GM04504 (cell line): ENCODE results near the gene USP22.

ENCODE experiments used
- DNase-seq: peaks from one replicate; pipeline ENCODE4 v3.0.0-alpha.2; 2012; ENCODE audit warnings: low read depth

Gene USP22

GRCh38 chr17:21046216-21046615, 3.4 kb upstream of the USP22 start:
- DNase-seq = no peak

DNA sequence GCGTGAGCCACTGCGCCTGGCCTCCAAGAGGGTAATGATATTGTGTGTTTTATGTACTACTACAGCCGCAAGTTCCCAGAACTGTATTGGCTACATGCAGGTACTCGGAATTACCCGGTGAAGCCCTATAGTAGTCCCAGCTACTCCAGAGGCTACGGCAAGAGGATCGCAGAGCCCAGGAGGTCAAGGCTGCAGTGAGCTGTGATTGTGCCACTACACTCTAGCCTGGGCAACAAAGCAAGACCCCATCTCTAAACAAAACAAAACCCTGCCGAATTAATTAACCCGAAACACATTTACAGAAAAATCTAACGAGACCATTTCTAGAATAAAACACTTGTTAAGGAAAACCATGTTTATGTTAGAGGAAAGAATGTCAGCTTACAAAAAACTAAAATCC, 2.2 kb upstream of the USP22 start:
- DNase-seq = no peak

DNA sequence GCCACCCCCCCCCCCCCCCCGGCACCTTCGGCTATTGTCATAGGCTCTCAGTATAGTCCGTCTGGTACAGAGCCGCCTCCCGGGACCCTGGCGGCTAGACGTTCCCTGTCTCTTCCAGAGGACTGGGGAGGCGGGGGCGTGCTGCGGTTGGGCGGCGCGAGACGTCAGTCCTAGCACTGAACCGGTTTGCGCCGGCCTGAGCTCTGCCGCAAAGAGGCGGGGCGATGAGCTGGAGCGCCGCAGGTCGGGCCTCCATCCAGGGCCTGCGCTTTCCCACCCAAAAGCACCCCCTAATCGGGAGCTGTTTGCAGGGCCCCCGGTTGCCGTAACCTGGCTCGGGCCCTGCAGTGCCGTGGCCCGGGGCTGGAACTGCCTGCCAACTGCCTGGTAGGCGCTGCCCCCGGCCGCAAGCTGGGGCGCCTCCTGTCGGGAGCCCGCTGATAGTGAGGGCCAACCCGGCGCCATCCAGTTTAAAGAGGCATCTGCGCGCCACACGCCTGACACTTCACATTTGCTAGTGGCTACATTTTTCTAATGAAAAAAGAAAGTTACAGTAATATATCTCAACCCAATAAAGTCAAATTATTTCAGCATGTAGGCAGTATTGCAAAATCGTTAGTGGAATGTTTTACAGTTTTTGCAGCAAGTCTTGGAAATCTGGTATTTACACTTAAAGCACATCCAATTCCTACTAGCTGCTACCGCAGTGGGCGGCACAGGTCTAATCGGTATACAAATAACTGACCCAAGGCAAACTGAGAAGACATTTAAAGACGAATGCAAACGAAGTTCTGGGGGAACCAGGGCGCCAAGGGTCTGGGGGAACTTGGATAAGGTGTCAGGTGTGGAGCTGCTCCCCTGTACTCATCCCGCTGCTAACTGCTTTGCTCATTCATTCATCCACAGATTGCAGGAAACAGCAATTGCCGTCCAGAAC, 753 bp upstream of the USP22 start:
- peak; percentile 97 for DNase-seq

GRCh38 chr17:21041741-21042457, 912 bp downstream of the USP22 start:
- DNase-seq = peak; percentile 37

- DNase-seq = no peak
Observed at GRCh38 chr17:21039839-21040575, 2.8 kb downstream of the USP22 start.

GRCh38 chr17:21037117-21037803, 5.6 kb downstream of the USP22 start:
- DNase-seq = no peak

- DNase-seq = no peak
Observed at GRCh38 chr17:21036361-21036881, 6.4 kb downstream of the USP22 start.

DNA sequence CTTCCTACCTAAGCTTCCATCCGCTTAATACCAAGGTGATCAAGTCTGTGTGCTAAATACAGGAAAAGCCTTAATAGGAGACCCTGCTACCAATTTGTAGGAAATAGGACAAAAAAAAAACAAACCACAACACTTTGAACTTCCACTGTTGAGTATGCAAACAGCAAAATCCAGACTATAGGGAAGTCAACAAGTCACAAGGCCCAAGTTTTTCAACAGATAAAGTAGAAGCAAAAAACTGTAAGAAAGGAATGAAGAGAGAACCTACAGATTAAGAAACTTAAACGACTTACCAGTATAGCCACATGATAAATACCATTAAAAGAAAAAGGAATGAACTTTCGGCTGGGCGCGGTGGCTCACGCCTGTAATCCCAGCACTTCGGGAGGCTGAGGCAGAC, 7.4 kb downstream of the USP22 start:
- DNase-seq = no peak

GRCh38 chr17:21034340-21035235, 8.2 kb downstream of the USP22 start:
- DNase-seq = no peak

DNA sequence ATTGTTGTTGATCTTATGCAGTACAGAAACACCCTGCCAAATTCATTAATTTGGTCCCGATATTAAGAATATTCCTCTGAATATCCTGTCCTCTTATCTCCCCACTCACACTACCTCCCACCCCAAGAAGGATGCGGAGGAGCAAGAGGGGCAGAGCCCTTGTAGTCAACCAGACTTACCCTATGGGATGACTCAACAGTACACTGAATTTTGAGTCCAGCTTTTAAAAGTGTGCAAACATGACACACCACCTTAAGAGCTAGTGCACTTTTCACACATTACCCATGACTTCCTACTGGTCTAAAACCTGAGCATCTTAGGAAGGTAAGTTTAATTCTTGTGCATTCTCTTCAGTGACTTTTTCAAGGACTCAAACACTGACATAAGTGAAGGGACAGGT, 9.5 kb downstream of the USP22 start:
- DNase-seq = no peak

GRCh38 chr17:21031756-21032396, 10.9 kb downstream of the USP22 start:
- no peak for DNase-seq

- no peak for DNase-seq
Observed at GRCh38 chr17:21030375-21030774, 12.4 kb downstream of the USP22 start.

- DNase-seq = no peak
Observed at GRCh38 chr17:21029515-21029914, 13.3 kb downstream of the USP22 start.

DNA sequence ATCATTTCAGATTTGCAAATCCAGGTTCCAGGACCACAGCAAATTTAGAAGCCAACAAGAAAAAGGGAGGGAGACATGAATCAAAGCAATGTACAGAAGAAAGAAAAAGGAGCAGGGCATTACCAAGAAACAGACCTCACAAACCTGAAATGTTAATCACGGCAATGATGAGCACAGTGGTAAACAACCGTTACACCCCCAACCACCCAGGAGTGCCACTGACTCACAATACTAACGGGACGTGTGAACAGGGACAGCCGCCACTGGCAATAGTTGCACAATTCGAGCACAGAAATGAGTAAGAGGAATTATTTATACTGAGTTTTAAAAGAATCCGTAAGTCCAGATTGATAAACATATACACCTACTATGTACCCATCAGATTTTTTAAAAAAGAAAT, 13.8 kb downstream of the USP22 start:
- DNase-seq = peak; percentile 66

GRCh38 chr17:21028192-21028591, 14.6 kb downstream of the USP22 start:
- DNase-seq = no peak

DNA sequence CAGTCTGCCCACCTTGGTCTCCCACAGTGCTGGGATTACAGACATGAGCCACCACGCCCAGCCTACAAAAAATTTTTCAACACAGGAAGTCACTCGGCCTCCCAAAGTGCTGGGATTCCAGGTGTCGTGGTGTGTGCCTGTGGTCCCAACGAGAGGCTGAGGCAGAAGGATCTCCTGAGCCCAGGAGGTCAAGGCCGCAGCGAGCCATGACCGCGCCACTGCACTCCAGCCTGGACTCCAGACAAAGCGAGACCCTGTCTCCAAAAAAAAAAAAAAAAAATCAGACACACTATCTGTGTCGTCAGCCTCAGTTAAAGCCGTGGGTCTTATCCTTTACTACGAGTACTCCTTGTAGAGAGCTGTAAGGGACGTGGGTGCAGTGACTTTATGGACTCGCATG, 15.8 kb downstream of the USP22 start:
- no peak for DNase-seq

DNA sequence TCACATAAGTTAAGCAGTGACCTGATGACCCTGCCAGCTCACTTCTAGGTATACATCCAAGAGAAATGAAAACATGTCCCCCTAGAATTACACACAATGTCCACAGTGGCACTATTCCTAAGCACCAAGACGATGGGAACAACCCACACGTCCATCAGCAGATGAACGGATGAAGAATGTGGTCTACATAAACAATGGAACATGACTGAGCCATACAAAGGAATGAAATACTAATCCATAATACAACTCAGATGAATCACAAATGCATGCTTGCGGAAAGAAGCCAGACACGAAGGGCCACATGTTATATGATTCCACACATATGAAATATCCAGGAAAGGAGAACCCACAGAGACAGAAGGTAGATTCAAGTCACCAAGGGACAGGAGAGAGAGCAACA, 17.4 kb downstream of the USP22 start:
- no peak for DNase-seq

- no peak for DNase-seq
Observed at GRCh38 chr17:21024024-21024423, 18.8 kb downstream of the USP22 start.

- DNase-seq = no peak
Observed at GRCh38 chr17:21021208-21021803, 21.5 kb downstream of the USP22 start.

DNA sequence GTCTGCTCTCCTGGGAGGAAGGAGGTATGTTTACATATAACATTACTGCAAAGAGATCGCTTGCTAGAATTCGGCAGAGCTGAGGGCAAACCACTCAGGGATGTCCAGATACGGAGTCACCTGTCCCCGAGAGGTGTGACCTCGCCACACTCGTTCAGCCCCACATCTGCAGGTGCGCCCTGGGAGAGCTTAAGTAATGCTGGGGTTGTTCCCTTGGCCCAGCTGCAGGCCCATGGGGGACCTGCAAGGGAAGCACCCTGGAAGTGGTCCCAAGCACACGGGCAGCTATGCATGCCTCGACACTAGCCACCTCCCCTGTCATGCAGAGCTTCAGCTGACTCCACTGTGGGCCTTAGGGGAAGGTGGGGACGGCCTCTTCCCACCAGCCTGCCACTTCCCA, 22.2 kb downstream of the USP22 start:
- no peak for DNase-seq
